Superior temporal gyrus (tissue), 1 donor: ENCODE data around the gene SYNPO2.
A peak's percentile ranks its signal among the peaks of the same experiment; 100 is the strongest.
"Not testable (repeated sequence)": the region's sequence is repeated elsewhere in the genome, so short reads cannot be mapped to it uniquely, and the experiment has no call there.

Experiments used
- DNase-seq: peaks from one replicate; pipeline ENCODE4 v3.0.0-alpha.2; 2016; ENCODE audit errors: extremely low spot score

The SYNPO2 gene

GRCh38 chr4:118997601-118998000 is 108.9 kb downstream of the SYNPO2 start:
- DNase-seq: no peak

- no peak for DNase-seq
These were observed 111.3 kb downstream of the SYNPO2 start for GRCh38 chr4:118999919-119000318.

GRCh38 chr4:119000400-119000799 is 111.7 kb downstream of the SYNPO2 start:
- no peak for DNase-seq

GRCh38 chr4:119002476-119002875 is 113.8 kb downstream of the SYNPO2 start:
- DNase-seq: no peak

- not testable (repeated sequence) for DNase-seq
These were observed 114.3 kb downstream of the SYNPO2 start for GRCh38 chr4:119003001-119003400.

GRCh38 chr4:119005928-119006460 is 117.3 kb downstream of the SYNPO2 start:
- DNase-seq: no peak

- DNase-seq: no peak
These were observed 120.1 kb downstream of the SYNPO2 start for GRCh38 chr4:119008761-119009160.

GRCh38 chr4:119010221-119010620 is 121.6 kb downstream of the SYNPO2 start:
- not testable (repeated sequence) for DNase-seq

- DNase-seq: no peak
These were observed 122.4 kb downstream of the SYNPO2 start for GRCh38 chr4:119010909-119011606.

- no peak for DNase-seq
These were observed 122.9 kb downstream of the SYNPO2 start for GRCh38 chr4:119011607-119011988.

GRCh38 chr4:119014658-119015057 is 126.0 kb downstream of the SYNPO2 start:
- DNase-seq: no peak

GRCh38 chr4:119016636-119017035 is 128.0 kb downstream of the SYNPO2 start:
- no peak for DNase-seq

GRCh38 chr4:119017636-119018035 is 129.0 kb downstream of the SYNPO2 start:
- no peak for DNase-seq

- no peak for DNase-seq
These were observed 131.5 kb downstream of the SYNPO2 start for GRCh38 chr4:119020158-119020557.

- not testable (repeated sequence) for DNase-seq
These were observed 133.9 kb downstream of the SYNPO2 start for GRCh38 chr4:119022520-119022919.

GRCh38 chr4:119024102-119024501 is 135.4 kb downstream of the SYNPO2 start:
- no peak for DNase-seq

- peak; percentile 35 for DNase-seq
These were observed 136.8 kb downstream of the SYNPO2 start for GRCh38 chr4:119025420-119025819.

- peak; percentile 41 for DNase-seq
These were observed 137.4 kb downstream of the SYNPO2 start for GRCh38 chr4:119025916-119026661.

GRCh38 chr4:119026662-119027444 is 138.2 kb downstream of the SYNPO2 start:
- no peak for DNase-seq

GRCh38 chr4:119027811-119028210 is 139.2 kb downstream of the SYNPO2 start:
- no peak for DNase-seq

- DNase-seq: no peak
These were observed 139.6 kb downstream of the SYNPO2 start for GRCh38 chr4:119028296-119028695.

GRCh38 chr4:119029847-119030535 is 141.3 kb downstream of the SYNPO2 start:
- no peak for DNase-seq
